H1 (cell line): ENCODE data around the gene CACNB1. TPM values are rescaled to one million over a fixed set of nuclear protein-coding genes. Genes with fewer than 3 reads are reported as not detected.
A peak's percentile ranks its signal among the peaks of the same experiment; 100 is the strongest.

Experiments used
- ASH2L ChIP-seq: fragments of 200-600, 300-600 bp; sonication (generic); IDR thresholded peaks from one replicate; pipeline ENCODE4 v1.7.1; 2017; ENCODE audit warnings: low read length
- ATF2 ChIP-seq: IDR thresholded peaks from 2 replicates; pipeline ENCODE4 v1.6.1; 2012; ENCODE audit warnings: low read length, inconsistent platforms
- BACH1 ChIP-seq: IDR thresholded peaks from 2 replicates; pipeline ENCODE4 v1.6.1; 2012; ENCODE audit warnings: low read length, improper control_type of control experiment
- BRCA1 ChIP-seq: IDR thresholded peaks from 2 replicates; pipeline ENCODE4 v1.6.1; 2012; ENCODE audit warnings: low read depth, low read length, improper control_type of control experiment
- CBX8 ChIP-seq: fragments of 300-800, 300-1000 bp; sonication (generic); IDR thresholded peaks from 2 replicates; pipeline ENCODE4 v1.7.1; 2016; ENCODE audit warnings: low read depth, low read length, borderline replicate concordance
- CREB1 ChIP-seq: IDR thresholded peaks from 2 replicates; pipeline ENCODE4 v1.6.1; 2012; ENCODE audit warnings: inconsistent platforms
- CTCF ChIP-seq, 3 experiments: IDR thresholded peaks; 1 replicate in 2 of 3; 2 replicates in 1 of 3; pipeline versions ENCODE4 v1.5.1 to v1.6.1; 2011; ENCODE audit warnings: low read length in 3 of 3, mild to moderate bottlenecking in 3 of 3, inconsistent platforms in 2 of 3, low read depth in 1 of 3, moderate library complexity in 1 of 3; ENCODE audit not compliant: insufficient read depth in 1 of 3; ENCODE audit errors: control extremely low read depth in 1 of 3
- EP300 ChIP-seq, 2 experiments: IDR thresholded peaks; 1 replicate in 1 of 2; 2 replicates in 1 of 2; pipeline ENCODE4 v1.6.1; 2011 to 2012; ENCODE audit warnings: low read depth in 2 of 2, low read length in 2 of 2, mild to moderate bottlenecking in 2 of 2, borderline replicate concordance in 1 of 2, inconsistent platforms in 1 of 2, moderate library complexity in 1 of 2
- GTF2F1 ChIP-seq: IDR thresholded peaks from 2 replicates; pipeline ENCODE4 v1.6.1; 2012; ENCODE audit warnings: low read depth, low read length, improper control_type of control experiment, borderline replicate concordance
- MAFK ChIP-seq: IDR thresholded peaks from 2 replicates; pipeline ENCODE4 v1.6.1; 2012; ENCODE audit warnings: low read depth, mild to moderate bottlenecking, improper control_type of control experiment, low read length
- PHF8 ChIP-seq: fragments of 200-600 bp; sonication (generic); conservative IDR thresholded peaks from 2 replicates; pipeline ENCODE4 v1.7.1; 2012; ENCODE audit warnings: low read depth, mild to moderate bottlenecking, inconsistent platforms, low read length, moderate library complexity
- POLR2A ChIP-seq, 2 experiments: IDR thresholded peaks; 1 replicate in 1 of 2; 2 replicates in 1 of 2; pipeline ENCODE4 v1.6.1; 2011; ENCODE audit warnings: low read depth in 2 of 2, low read length in 2 of 2, mild to moderate bottlenecking in 2 of 2; ENCODE audit errors: control extremely low read depth in 1 of 2
- POLR2AphosphoS5 ChIP-seq: IDR thresholded peaks from 2 replicates; pipeline ENCODE4 v1.6.1; 2011; ENCODE audit warnings: low read depth, low read length
- RAD21 ChIP-seq, 2 experiments: IDR thresholded peaks in 1 of 2; conservative IDR thresholded peaks in 1 of 2; 2 replicates each; pipeline ENCODE4 v1.6.1; 2011; ENCODE audit warnings: low read depth in 2 of 2, low read length in 2 of 2, improper control_type of control experiment in 1 of 2, inconsistent platforms in 1 of 2, mild to moderate bottlenecking in 1 of 2, moderate library complexity in 1 of 2
- RNF2 ChIP-seq: fragments of 200-900, 300-1000 bp; sonication (generic); IDR thresholded peaks from 2 replicates; pipeline ENCODE4 v1.7.1; 2016; ENCODE audit warnings: borderline replicate concordance, low read depth, mild to moderate bottlenecking, antibody characterized with exemption, low read length; ENCODE audit not compliant: poor library complexity, severe bottlenecking; ENCODE audit errors: missing control alignments
- RXRA ChIP-seq: IDR thresholded peaks from 2 replicates; pipeline ENCODE4 v1.6.1; 2011; ENCODE audit warnings: low read depth, mild to moderate bottlenecking, low read length, moderate library complexity; ENCODE audit not compliant: insufficient read depth
- SAP30 ChIP-seq: fragments of 300-600 bp; sonication (generic); IDR thresholded peaks from 2 replicates; pipeline ENCODE4 v1.7.1; 2012; ENCODE audit warnings: low read length, moderate library complexity, mild to moderate bottlenecking, inconsistent platforms; ENCODE audit not compliant: insufficient read depth, insufficient replicate concordance
- SIRT6 ChIP-seq: IDR thresholded peaks from one replicate; pipeline ENCODE4 v1.7.1; 2012; ENCODE audit warnings: low read length, inconsistent platforms
- SP1 ChIP-seq: IDR thresholded peaks from 2 replicates; pipeline ENCODE4 v1.6.1; 2011; ENCODE audit warnings: low read depth, low read length
- YY1 ChIP-seq: IDR thresholded peaks from 2 replicates; pipeline ENCODE4 v1.6.1; 2011; ENCODE audit warnings: low read depth, mild to moderate bottlenecking, low read length
- polyA plus RNA-seq, 7 experiments: library from polyadenylated mRNA; depleted of rRNA in 3 of 7; stranded (reverse) in 5 of 7; unstranded in 2 of 7; fragments of >200 nt in 5 of 7; fragments of 200-250 nt in 2 of 7; gene quantifications; 1 replicate in 5 of 7; 2 replicates in 1 of 7; 4 replicates in 1 of 7; pipeline versions ENCODE4 v1.2.1 to v1.2.3, GENCODE V29; 2011 to 2013; ENCODE audit warnings: missing spikeins in 2 of 7, mixed read lengths in 2 of 7
- total RNA-seq: library from RNA; stranded (reverse); fragmentation: NEBNext Ultra II Directional; extraction: Animal tissue kit (Norgen Biotek cat#: 25700); gene quantifications from 2 replicates; pipeline ENCODE4 v1.2.1, GENCODE V29; 2021
- TF ChIP-seq, protein P1 (sequence below): IDR thresholded peaks from 2 replicates; pipeline ENCODE4 v1.6.1; 2012; ENCODE audit warnings: inconsistent platforms

Gene CACNB1
- total and polyA plus RNA-seq, 2 of the 8 experiments (the other 6 are each of a cell fraction or from before 2014, with no cell fraction given) = 7.2 to 17.8 TPM

- TF ChIP-seq CTCF (IDR thresholded peaks at IDR 0.05; ENCODE audit: control extremely low read depth in 1 of 3, insufficient read depth in 1 of 3, low read depth in 1 of 3, low read length in 3 of 3) = peak; percentile 85 to 98 (median 95)
- no peak for TF ChIP-seq RXRA
- TF ChIP-seq POLR2A (IDR thresholded peaks at IDR 0.05; ENCODE audit: control extremely low read depth in 1 of 2, low read depth in 2 of 2, low read length in 2 of 2) = peak in 1 of 2 experiments; percentile 42; a peak in 1 of 3 replicates
- TF ChIP-seq, protein P1, sequence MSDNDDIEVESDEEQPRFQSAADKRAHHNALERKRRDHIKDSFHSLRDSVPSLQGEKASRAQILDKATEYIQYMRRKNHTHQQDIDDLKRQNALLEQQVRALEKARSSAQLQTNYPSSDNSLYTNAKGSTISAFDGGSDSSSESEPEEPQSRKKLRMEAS = no peak
- TF ChIP-seq SIRT6 = no peak
- peak; percentile 90 for TF ChIP-seq SP1
- TF ChIP-seq EP300 (IDR thresholded peaks at IDR 0.05; ENCODE audit: borderline replicate concordance in 1 of 2, low read depth in 2 of 2, low read length in 2 of 2) = no peak; a peak in 1 of 3 replicates
- TF ChIP-seq BACH1 = no peak
- 0 out of 2 replicates have a peak, but pooled peaks have one; percentile 28 for TF ChIP-seq CREB1
- TF ChIP-seq POLR2AphosphoS5 = no peak
- TF ChIP-seq SAP30 = peak; percentile 23
- TF ChIP-seq CBX8 = no peak
- TF ChIP-seq RAD21 (IDR thresholded peaks at IDR 0.05 in 1 of 2, conservative IDR thresholded peaks at IDR 0.05 in 1 of 2; ENCODE audit: low read depth in 2 of 2, low read length in 2 of 2) = peak; percentile 58 to 67
- no peak for TF ChIP-seq PHF8
- TF ChIP-seq ASH2L = peak; percentile 43
- TF ChIP-seq YY1 = peak; percentile 89
- TF ChIP-seq GTF2F1 = no peak
- TF ChIP-seq ATF2 = no peak
- TF ChIP-seq MAFK = no peak
- no peak for TF ChIP-seq BRCA1
- no peak for TF ChIP-seq RNF2
Observed at GRCh38 chr17:39164675-39165143, 32.8 kb downstream of the CACNB1 start (continued).
